ENCODE results near the gene PRKCE.

DNA sequence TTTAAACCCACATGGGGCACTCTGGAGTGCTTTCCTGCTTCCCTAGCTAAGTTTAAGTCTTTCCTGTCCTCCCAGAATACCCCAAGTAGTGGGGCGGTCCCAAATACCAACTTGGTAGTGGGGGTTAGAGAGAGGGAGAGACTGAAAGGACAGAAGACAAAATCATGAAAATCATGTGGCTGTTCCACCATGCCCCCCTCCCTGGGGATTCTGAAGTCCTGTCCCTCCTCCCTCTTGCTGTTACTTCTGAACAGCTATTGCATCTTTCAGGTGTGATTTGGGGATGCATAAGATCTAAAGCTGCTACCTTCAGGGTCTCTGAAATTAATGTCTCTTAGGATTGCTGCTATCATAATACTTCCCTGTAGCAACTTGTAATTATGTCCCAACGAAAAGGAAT lies 378.9 kb downstream of the PRKCE start:
- TF ChIP-seq POLR2AphosphoS5 (IDR thresholded peaks at IDR 0.05; ENCODE audit: low read depth, low read length) (no peak), POLR2A (IDR thresholded peaks at IDR 0.05; ENCODE audit: low read depth, low read length) (no peak)
